ENCODE measurements around the gene IVD. TPM values are rescaled to one million over a fixed set of nuclear protein-coding genes. Genes with fewer than 3 reads are reported as not detected.

Gene IVD
- total RNA-seq, 1 experiment from 2014 or later = 74.5 TPM

DNA sequence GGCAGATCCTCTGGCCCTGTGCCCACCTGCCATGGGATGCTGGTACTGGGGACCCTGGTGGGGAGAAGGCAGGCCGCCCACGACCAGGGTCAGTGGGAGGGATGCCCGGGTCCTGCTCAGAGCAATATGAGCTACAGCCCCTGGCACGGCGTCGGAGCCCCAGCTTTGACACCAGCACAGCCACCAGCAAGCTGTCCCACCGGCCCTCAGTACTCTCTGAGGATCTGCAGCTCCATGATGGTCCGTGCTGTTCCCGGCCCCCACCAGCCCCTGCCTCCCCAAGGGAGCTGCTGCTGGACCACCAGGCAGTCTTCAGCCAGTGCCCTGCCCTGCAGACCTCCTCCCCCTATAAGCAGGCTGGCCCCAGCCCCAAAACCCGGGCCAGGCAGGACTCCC, 36.1 kb upstream of the IVD start:
- H3K36me3 ChIP-seq (ENCODE audit: control insufficient read depth, insufficient read depth, low read length) = no peaks in the 10 kb centered on the region
- no peak overlapping the region for H3K4me3 ChIP-seq (ENCODE audit: low read depth, low read length)
- no peaks in the 10 kb centered on the region for H3K4me1 Mint-ChIP-seq (ENCODE audit: low read depth, unreplicated experiment)
- H3K4me3 Mint-ChIP-seq (ENCODE audit: unreplicated experiment) = no peak overlapping the region
- intact Hi-C loops (cut with micrococcal nuclease; ENCODE audit: unreplicated experiment) = no loop called here
- no peak overlapping the region for H3K27ac Mint-ChIP-seq (ENCODE audit: unreplicated experiment)
- no peaks in the 10 kb centered on the region for H3K36me3 Mint-ChIP-seq (ENCODE audit: insufficient read depth, unreplicated experiment)
- no peaks in the 10 kb centered on the region for H3K9me3 Mint-ChIP-seq (ENCODE audit: unreplicated experiment)
- no TSS peak for BruUV-seq (replicated peaks)
- DNase-seq = no peak
- CTCF ChIA-PET = no interaction called here
- POLR2A ChIA-PET = no interaction called here
- TF ChIP-seq, protein P1, sequence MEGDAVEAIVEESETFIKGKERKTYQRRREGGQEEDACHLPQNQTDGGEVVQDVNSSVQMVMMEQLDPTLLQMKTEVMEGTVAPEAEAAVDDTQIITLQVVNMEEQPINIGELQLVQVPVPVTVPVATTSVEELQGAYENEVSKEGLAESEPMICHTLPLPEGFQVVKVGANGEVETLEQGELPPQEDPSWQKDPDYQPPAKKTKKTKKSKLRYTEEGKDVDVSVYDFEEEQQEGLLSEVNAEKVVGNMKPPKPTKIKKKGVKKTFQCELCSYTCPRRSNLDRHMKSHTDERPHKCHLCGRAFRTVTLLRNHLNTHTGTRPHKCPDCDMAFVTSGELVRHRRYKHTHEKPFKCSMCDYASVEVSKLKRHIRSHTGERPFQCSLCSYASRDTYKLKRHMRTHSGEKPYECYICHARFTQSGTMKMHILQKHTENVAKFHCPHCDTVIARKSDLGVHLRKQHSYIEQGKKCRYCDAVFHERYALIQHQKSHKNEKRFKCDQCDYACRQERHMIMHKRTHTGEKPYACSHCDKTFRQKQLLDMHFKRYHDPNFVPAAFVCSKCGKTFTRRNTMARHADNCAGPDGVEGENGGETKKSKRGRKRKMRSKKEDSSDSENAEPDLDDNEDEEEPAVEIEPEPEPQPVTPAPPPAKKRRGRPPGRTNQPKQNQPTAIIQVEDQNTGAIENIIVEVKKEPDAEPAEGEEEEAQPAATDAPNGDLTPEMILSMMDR (IDR thresholded peaks at IDR 0.05; ENCODE audit: insufficient read depth in 1 of 2, low read depth in 1 of 2, low read length in 1 of 2, severe bottlenecking in 1 of 2, unreplicated experiment in 1 of 2) = no peak
- no peaks in the 10 kb centered on the region for H3K9me3 ChIP-seq
- no peaks in the 10 kb centered on the region for H3K27me3 ChIP-seq (replicated peaks; ENCODE audit: control insufficient read depth, insufficient read depth, low read length)
- no peaks in the 10 kb centered on the region for H3K4me1 ChIP-seq
- no peaks in the 10 kb centered on the region for H3K27me3 Mint-ChIP-seq (ENCODE audit: insufficient read depth, unreplicated experiment)

DNA sequence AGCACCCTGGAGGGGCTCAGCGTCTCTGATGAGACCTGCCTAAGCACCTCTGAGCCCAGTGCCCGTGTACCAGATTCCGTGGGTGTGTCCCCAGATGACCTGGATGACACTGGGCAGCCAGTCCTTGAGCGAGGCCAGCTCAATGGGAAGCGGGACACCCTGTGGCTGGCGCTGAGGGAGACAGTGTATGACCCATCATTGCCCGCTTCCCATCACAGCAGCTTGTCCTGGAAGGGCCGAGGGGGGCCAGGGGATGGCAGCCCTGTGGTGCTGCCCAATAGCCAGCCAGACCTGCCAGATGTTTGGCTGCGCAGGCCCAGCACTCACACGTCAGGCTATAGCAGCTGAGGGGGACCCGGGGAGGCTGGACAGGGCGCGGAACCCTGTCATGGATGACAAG, 35.6 kb upstream of the IVD start:
- no peak overlapping the region for H3K4me3 Mint-ChIP-seq (ENCODE audit: unreplicated experiment)
- no peaks in the 10 kb centered on the region for H3K4me1 ChIP-seq
- H3K9me3 Mint-ChIP-seq (ENCODE audit: unreplicated experiment) = no peaks in the 10 kb centered on the region
- CTCF ChIA-PET = no interaction called here
- no peaks in the 10 kb centered on the region for H3K36me3 ChIP-seq (ENCODE audit: control insufficient read depth, insufficient read depth, low read length)
- no peaks in the 10 kb centered on the region for H3K4me1 Mint-ChIP-seq (ENCODE audit: low read depth, unreplicated experiment)
- no peaks in the 10 kb centered on the region for H3K9me3 ChIP-seq
- BruUV-seq (replicated peaks) = no TSS peak
- no peaks in the 10 kb centered on the region for H3K27me3 Mint-ChIP-seq (ENCODE audit: insufficient read depth, unreplicated experiment)
- no peaks in the 10 kb centered on the region for H3K27me3 ChIP-seq (replicated peaks; ENCODE audit: control insufficient read depth, insufficient read depth, low read length)
- TF ChIP-seq, protein P1 (IDR thresholded peaks at IDR 0.05; ENCODE audit: insufficient read depth in 1 of 2, low read depth in 1 of 2, low read length in 1 of 2, severe bottlenecking in 1 of 2, unreplicated experiment in 1 of 2) = no peak
- intact Hi-C loops (cut with micrococcal nuclease; ENCODE audit: unreplicated experiment) = no loop called here
- POLR2A ChIA-PET = interaction anchor here (1.2 kb wide), 1 partner anchor 22 kb away, joined by 4 read pairs; no protein-coding TSS in a partner anchor
- no peaks in the 10 kb centered on the region for H3K36me3 Mint-ChIP-seq (ENCODE audit: insufficient read depth, unreplicated experiment)
- DNase-seq = no peak
- no peak overlapping the region for H3K27ac Mint-ChIP-seq (ENCODE audit: unreplicated experiment)
- no peak overlapping the region for H3K4me3 ChIP-seq (ENCODE audit: low read depth, low read length)

DNA sequence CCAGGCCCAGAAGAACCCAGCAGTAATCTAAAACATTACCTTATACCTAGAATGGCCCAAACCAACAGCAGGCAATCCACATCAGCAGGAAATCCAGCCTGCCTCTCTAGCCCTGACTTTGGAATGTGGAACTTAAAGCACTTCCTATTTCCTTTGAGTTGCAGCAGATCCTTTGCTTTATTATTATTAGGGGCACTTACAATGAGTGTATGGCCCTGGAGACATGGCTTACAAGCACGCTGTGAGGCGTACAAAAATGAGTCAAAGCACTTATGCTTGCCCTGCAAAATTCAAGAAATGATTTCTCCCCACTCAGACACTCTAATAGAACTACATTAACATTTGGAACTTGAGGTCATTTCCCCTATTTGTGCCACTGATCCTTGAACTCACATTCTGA, 32.6 kb upstream of the IVD start:
- POLR2A ChIA-PET = no interaction called here
- Mint-ChIP-seq H3K9me3 (ENCODE audit: unreplicated experiment) (no peaks in the 10 kb centered on the region), H3K4me1 (ENCODE audit: low read depth, unreplicated experiment) (no peaks in the 10 kb centered on the region), H3K4me3 (ENCODE audit: unreplicated experiment) (no peak overlapping the region), H3K27ac (ENCODE audit: unreplicated experiment) (no peak overlapping the region), H3K27me3 (ENCODE audit: insufficient read depth, unreplicated experiment) (no peaks in the 10 kb centered on the region), H3K36me3 (ENCODE audit: insufficient read depth, unreplicated experiment) (no peaks in the 10 kb centered on the region)
- H3K36me3 ChIP-seq (ENCODE audit: control insufficient read depth, insufficient read depth, low read length) = no peaks in the 10 kb centered on the region
- H3K9me3 ChIP-seq = no peaks in the 10 kb centered on the region
- CTCF ChIA-PET = no interaction called here
- H3K4me3 ChIP-seq (ENCODE audit: low read depth, low read length) = no peak overlapping the region
- BruUV-seq (replicated peaks) = no TSS peak
- no peaks in the 10 kb centered on the region for H3K27me3 ChIP-seq (replicated peaks; ENCODE audit: control insufficient read depth, insufficient read depth, low read length)
- intact Hi-C loops (cut with micrococcal nuclease; ENCODE audit: unreplicated experiment) = no loop called here
- DNase-seq = no peak
- TF ChIP-seq, protein P1 (IDR thresholded peaks at IDR 0.05; ENCODE audit: insufficient read depth in 1 of 2, low read depth in 1 of 2, low read length in 1 of 2, severe bottlenecking in 1 of 2, unreplicated experiment in 1 of 2) = no peak
- no peaks in the 10 kb centered on the region for H3K4me1 ChIP-seq
